Smooth muscle cell of the brain vasculature (primary cell): ENCODE results near the gene ADAMTS6.
"Not testable (repeated sequence)": the region's sequence is repeated elsewhere in the genome, so short reads cannot be mapped to it uniquely, and the experiment has no call there.

Source experiments
- DNase-seq: peaks from one replicate; pipeline ENCODE4 v3.0.0-alpha.2; 2012; ENCODE audit warnings: low read depth, low spot score

Gene ADAMTS6

DNA sequence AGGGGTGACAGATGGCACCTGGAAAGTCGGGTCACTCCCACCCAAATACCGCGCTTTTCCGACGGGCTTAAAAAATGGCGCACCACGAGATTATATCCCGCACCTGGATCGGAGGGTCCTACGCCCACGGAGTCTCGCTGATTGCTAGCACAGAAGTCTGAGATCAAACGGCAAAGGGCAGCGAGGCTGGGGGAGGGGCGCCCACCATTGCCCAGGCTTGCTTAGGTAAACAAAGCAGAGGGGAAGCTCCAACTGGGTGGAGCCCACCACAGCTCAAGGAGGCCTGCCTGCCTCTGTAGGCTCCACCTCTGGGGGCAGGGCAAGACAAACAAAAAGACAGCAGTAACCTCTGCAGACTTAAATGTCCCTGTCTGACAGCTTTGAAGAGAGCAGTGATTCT lies 111.2 kb downstream of the ADAMTS6 start:
- not testable (repeated sequence) for DNase-seq

DNA sequence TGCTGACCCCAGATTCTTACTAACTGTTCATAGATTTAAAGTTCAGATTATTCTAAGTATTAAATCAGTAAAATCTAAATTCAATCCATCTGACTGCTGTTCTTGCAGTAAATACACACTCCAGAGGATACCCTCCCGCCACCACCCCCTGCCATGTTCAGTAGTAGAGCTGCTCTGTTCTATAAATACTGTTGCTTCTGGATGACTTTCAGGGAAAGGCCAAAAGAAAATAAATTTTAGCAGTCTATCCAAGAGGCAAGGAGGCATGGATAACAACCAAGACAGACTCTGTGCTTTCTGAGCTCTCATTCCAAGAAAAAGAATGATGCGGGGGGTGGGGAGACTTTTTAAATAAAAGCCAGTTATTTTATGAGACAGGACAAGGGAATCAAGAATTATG lies 115.1 kb downstream of the ADAMTS6 start:
- peak; percentile 63 for DNase-seq

DNA sequence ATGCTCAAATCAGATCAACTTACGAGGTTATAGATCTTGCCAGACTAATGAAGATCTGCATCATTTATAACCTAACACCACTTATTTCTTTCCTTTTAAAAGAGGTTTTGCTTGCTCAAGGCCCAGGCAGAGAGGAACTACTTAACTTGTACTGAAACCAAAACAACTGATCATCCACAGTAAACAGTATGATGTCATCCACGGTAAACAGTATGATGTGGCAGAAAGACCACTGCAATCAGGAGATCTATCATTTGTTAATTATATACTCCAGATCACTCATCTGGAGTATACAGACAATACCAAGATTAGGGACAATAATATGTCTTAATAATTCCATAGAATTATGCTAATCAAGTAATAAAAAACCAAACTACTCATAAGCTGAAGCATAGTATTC lies 116.8 kb downstream of the ADAMTS6 start:
- DNase-seq, result no peak

GRCh38 chr5:65363499-65363898 lies 118.2 kb downstream of the ADAMTS6 start:
- DNase-seq, result no peak

DNA sequence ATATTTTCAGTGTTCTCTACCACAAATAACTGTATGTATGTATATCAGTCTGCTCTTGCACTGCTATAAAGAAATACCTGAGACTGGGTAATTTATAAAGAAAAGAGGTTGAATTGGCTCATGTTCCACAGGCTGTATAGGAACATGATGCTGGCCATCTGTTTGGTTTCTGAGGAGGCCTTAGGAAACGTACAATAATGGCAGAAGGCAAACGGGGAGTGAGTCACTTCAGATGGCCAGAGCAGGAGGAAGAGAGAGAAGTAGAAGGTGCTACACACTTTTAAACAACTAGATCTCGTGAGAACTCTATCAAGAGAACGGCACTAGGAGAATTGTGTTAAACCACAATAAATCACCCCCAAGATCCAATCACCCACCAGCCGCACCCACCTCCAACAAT lies 121.7 kb downstream of the ADAMTS6 start:
- DNase-seq, result no peak

GRCh38 chr5:65359569-65359968 lies 122.2 kb downstream of the ADAMTS6 start:
- DNase-seq, result no peak

DNA sequence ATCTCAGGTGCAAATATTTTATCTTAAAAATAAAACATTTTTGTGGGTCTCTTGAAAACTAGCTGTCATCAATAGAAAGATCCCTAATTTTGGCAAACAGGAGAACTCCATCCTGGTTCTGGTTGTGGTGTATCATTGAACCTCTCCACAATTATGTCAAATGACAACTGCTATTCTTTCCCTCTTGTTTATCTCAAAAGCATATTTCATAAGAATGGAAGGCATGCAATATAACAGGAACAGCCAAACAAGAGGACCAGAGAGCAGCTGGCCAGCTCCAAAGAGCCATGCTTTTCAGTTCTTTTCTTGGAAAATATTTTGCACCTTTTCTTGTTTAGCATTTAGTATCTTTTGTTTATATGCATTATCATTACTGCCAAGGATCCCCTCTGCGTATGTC lies 125.4 kb downstream of the ADAMTS6 start:
- no peak for DNase-seq

- DNase-seq, result no peak
Observed at GRCh38 chr5:65355301-65355700, 126.4 kb downstream of the ADAMTS6 start.

DNA sequence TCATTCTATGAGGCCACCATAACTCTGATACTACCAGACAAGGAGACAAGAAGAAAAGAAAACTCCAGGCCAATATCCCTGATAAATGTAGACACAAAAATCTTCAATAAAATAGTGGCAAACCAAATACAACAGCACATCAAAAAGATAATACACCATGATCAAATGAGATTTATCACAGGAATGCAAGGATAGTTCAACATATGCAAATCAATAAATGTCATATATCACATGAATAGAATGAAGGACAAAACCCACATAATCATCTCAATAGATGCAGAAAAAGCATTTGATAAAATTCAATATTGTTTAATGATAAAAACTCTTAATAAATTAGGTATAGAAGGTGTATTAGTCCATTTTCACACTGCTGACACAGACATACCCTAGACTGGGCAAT lies 139.9 kb downstream of the ADAMTS6 start:
- no peak for DNase-seq

GRCh38 chr5:65338606-65339151 lies 143.0 kb downstream of the ADAMTS6 start:
- no peak for DNase-seq

GRCh38 chr5:65334077-65334476 lies 147.6 kb downstream of the ADAMTS6 start:
- no peak for DNase-seq

- no peak for DNase-seq
Observed at GRCh38 chr5:65332591-65332990, 149.1 kb downstream of the ADAMTS6 start.

GRCh38 chr5:65329266-65329665 lies 152.5 kb downstream of the ADAMTS6 start:
- no peak for DNase-seq

- DNase-seq, result no peak
Observed at GRCh38 chr5:65327582-65327981, 154.1 kb downstream of the ADAMTS6 start.

DNA sequence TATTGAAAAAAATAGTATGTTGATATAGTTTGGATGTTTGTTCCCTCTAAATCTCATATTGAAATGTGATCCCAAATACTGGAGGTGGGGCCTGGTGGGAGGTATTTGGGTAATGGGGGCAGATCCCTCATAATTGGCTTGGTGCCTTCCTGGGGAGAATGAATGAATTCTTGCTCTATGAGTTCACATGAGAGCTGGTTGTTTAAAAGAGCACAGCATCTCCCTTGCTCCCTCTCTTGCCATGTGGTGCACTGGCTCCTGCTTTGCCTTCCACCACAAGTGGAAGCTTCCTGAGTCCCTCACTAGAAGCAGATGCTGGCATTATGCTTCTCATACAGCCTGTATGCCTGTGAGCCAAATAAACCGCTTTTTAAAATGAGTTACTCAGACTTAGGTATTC lies 154.8 kb downstream of the ADAMTS6 start:
- DNase-seq, result no peak

DNA sequence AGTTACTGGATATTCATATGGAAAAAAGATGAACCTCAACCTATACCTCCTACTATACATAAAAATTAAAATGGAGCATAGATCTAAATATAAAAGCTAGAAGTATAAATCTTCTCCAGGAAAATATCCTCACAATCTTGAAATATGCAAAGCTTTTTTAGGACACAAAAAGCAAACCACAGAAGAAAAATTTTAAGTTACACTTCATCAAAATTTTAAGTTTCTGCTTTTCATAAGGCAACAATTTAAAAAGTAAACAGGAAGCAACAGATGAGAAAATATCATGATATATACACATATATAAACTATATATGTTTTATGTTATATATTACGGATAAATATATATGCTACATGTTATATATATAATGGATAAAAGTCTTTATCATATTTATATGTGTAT lies 157.5 kb downstream of the ADAMTS6 start:
- DNase-seq, result no peak

GRCh38 chr5:65320704-65321103 lies 161.0 kb downstream of the ADAMTS6 start:
- not testable (repeated sequence) for DNase-seq

GRCh38 chr5:65320250-65320649 lies 161.5 kb downstream of the ADAMTS6 start:
- no peak for DNase-seq

GRCh38 chr5:65307931-65308330 lies 173.8 kb downstream of the ADAMTS6 start:
- DNase-seq, result no peak

GRCh38 chr5:65307088-65307487 lies 174.6 kb downstream of the ADAMTS6 start:
- DNase-seq, result no peak

- DNase-seq, result no peak
Observed at GRCh38 chr5:65305913-65306312, 175.8 kb downstream of the ADAMTS6 start.

- DNase-seq, result no peak
Observed at GRCh38 chr5:65299861-65300260, 181.9 kb downstream of the ADAMTS6 start.

GRCh38 chr5:65296067-65296466 lies 185.7 kb downstream of the ADAMTS6 start:
- no peak for DNase-seq

GRCh38 chr5:65292196-65292595 lies 189.5 kb downstream of the ADAMTS6 start:
- DNase-seq, result no peak
